NCI-H1694 (cell line): Measurements from ENCODE around the gene IL15.

Experiments used
- DNase-seq: peaks from one replicate; lab custom pipeline; 2025; lab: John Stamatoyannopoulos, UW

The IL15 gene

GRCh38 chr4:141782205-141782604, 145.8 kb downstream of the IL15 start:
- no peak for DNase-seq
